ENCODE measurements around the gene PPCS.

PPCS gene

GRCh38 chr1:42456010-42456753, at the start of gene PPCS, which contains the start of gene ZMYND12:
TSS of gene PPCS (plus strand) at chr1:42456543. CDS start at chr1:42456566, 23 bp downstream.
TSS of gene ZMYND12 (minus strand) at chr1:42456022. CDS start at chr1:42455997, 25 bp downstream.
- peak; percentile 94 for DNase-seq

- no peak for DNase-seq
These were observed 41.5 kb upstream of the PPCS start for GRCh38 chr1:42414551-42415496.

- DNase-seq, result no peak
These were observed 39.2 kb upstream of the PPCS start for GRCh38 chr1:42417166-42417565.

- DNase-seq, result no peak
These were observed 37.8 kb upstream of the PPCS start for GRCh38 chr1:42418516-42418915.

GRCh38 chr1:42419126-42419821, 37.1 kb upstream of the PPCS start:
- no peak for DNase-seq

- DNase-seq, result no peak
These were observed 36.2 kb upstream of the PPCS start for GRCh38 chr1:42420121-42420520.

GRCh38 chr1:42420911-42421585, 35.3 kb upstream of the PPCS start:
- DNase-seq, result no peak

- DNase-seq, result no peak
These were observed 33.6 kb upstream of the PPCS start for GRCh38 chr1:42422737-42423136.

GRCh38 chr1:42423681-42424080, 32.7 kb upstream of the PPCS start:
- DNase-seq, result no peak

- DNase-seq, result no peak
These were observed 32.1 kb upstream of the PPCS start for GRCh38 chr1:42424201-42424600.

- DNase-seq, result no peak
These were observed 29.1 kb upstream of the PPCS start for GRCh38 chr1:42427240-42427639.

- no peak for DNase-seq
These were observed 26.7 kb upstream of the PPCS start for GRCh38 chr1:42429603-42430002.

- DNase-seq, result no peak
These were observed 25.8 kb upstream of the PPCS start for GRCh38 chr1:42430286-42431135.

GRCh38 chr1:42431514-42431913, 24.8 kb upstream of the PPCS start:
- no peak for DNase-seq

GRCh38 chr1:42432714-42433113, 23.6 kb upstream of the PPCS start:
- no peak for DNase-seq

GRCh38 chr1:42433369-42433768, 23.0 kb upstream of the PPCS start:
- DNase-seq, result no peak

GRCh38 chr1:42434340-42434739, 22.0 kb upstream of the PPCS start:
- no peak for DNase-seq

- DNase-seq, result no peak
These were observed 16.4 kb upstream of the PPCS start for GRCh38 chr1:42439940-42440339.

GRCh38 chr1:42442662-42443061, 13.7 kb upstream of the PPCS start:
- no peak for DNase-seq

- DNase-seq, result no peak
These were observed 7.1 kb upstream of the PPCS start for GRCh38 chr1:42449256-42449655.

- DNase-seq, result no peak
These were observed 6.3 kb upstream of the PPCS start for GRCh38 chr1:42450061-42450460.

GRCh38 chr1:42453386-42453785, 3.0 kb upstream of the PPCS start:
- DNase-seq, result no peak

All from stimulated activated CD4-positive, alpha-beta T cell treated with anti-CD3 and anti-CD28 coated beads, Interleukin-4, amount 100 ng/mL, for 1 hour (primary cell).